HG02973 (cell line): ENCODE data around the gene ZSWIM1.
"Not testable (repeated sequence)": the region's sequence is repeated elsewhere in the genome, so short reads cannot be mapped to it uniquely, and the experiment has no call there.

Source experiments
- ATAC-seq: cut with Tn5 transposase; IDR thresholded peaks from one replicate; pipeline ENCODE4 v1.9.1; 2021; ENCODE audit warnings: moderate library complexity; ENCODE audit not compliant: unreplicated experiment

ZSWIM1 gene

GRCh38 chr20:45925821-45926506, 44.9 kb downstream of the ZSWIM1 start:
- ATAC-seq = no peak

- no peak for ATAC-seq
These were observed 45.7 kb downstream of the ZSWIM1 start for GRCh38 chr20:45926731-45927070.

- no peak for ATAC-seq
These were observed 46.2 kb downstream of the ZSWIM1 start for GRCh38 chr20:45927071-45927878.

- ATAC-seq = not testable (repeated sequence)
These were observed 50.7 kb downstream of the ZSWIM1 start for GRCh38 chr20:45931680-45932079.

GRCh38 chr20:45933266-45934045, 52.4 kb downstream of the ZSWIM1 start:
- no peak for ATAC-seq

GRCh38 chr20:45934046-45934585, 53.1 kb downstream of the ZSWIM1 start:
- ATAC-seq = peak; percentile 9
